ENCODE results near the gene DAGLA.

Gene DAGLA

DNA sequence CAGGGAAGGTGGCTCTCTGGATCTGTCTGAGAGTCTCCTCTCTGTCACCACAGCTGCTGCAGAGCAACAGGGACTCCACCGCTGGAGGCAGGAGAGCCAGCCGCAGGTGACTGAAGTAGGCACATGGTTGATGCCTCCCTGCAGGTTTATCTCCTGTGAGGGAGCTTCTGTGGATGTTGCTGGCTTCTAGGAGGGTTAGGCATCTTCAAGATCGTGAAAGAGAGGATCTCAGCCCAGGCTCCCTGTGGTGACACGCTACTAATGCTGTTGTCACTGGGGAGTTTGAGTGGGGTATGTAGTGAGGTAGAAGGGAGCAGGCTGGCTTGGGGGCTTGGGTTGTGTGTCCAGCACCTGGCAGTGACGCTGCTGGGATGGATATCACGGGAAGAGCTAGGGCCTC lies 34.1 kb downstream of the DAGLA start:
- Histone ChIP-seq H3K36me3 (ENCODE audit: insufficient read depth, low read length) (no peaks in the 10 kb centered on the region), H3K9ac (ENCODE audit: low read length) (no peak overlapping the region), H3K4me1 (ENCODE audit: insufficient read depth, low read length) (peaks cover 14% of the 10 kb centered on the region), H3K4me3 (ENCODE audit: low read depth in 1 of 2, low read length in 2 of 2) (no peak overlapping the region), H3K9me3 (ENCODE audit: low read length) (no peaks in the 10 kb centered on the region), H3K27me3 (ENCODE audit: control insufficient read depth in 1 of 2, insufficient read depth in 2 of 2, low read length in 2 of 2) (no peaks in the 10 kb centered on the region), H3K27ac (ENCODE audit: low read depth, low read length) (no peak overlapping the region)

GRCh38 chr11:61714916-61715315 lies 34.7 kb downstream of the DAGLA start:
- Histone ChIP-seq H3K27me3 (ENCODE audit: control insufficient read depth in 1 of 2, insufficient read depth in 2 of 2, low read length in 2 of 2) (no peaks in the 10 kb centered on the region), H3K9me3 (ENCODE audit: low read length) (no peaks in the 10 kb centered on the region), H3K9ac (ENCODE audit: low read length) (no peak overlapping the region), H3K27ac (ENCODE audit: low read depth, low read length) (no peak overlapping the region), H3K4me1 (ENCODE audit: insufficient read depth, low read length) (peaks cover 14% of the 10 kb centered on the region), H3K36me3 (ENCODE audit: insufficient read depth, low read length) (no peaks in the 10 kb centered on the region), H3K4me3 (ENCODE audit: low read depth in 1 of 2, low read length in 2 of 2) (no peak overlapping the region)

- Histone ChIP-seq H3K4me1 (ENCODE audit: insufficient read depth, low read length) (peaks cover 14% of the 10 kb centered on the region), H3K27ac (ENCODE audit: low read depth, low read length) (no peak overlapping the region), H3K9ac (ENCODE audit: low read length) (no peak overlapping the region), H3K36me3 (ENCODE audit: insufficient read depth, low read length) (no peaks in the 10 kb centered on the region), H3K4me3 (ENCODE audit: low read depth in 1 of 2, low read length in 2 of 2) (no peak overlapping the region), H3K9me3 (ENCODE audit: low read length) (no peaks in the 10 kb centered on the region), H3K27me3 (ENCODE audit: control insufficient read depth in 1 of 2, insufficient read depth in 2 of 2, low read length in 2 of 2) (no peaks in the 10 kb centered on the region)
Measured at GRCh38 chr11:61715867-61716266, 35.7 kb downstream of the DAGLA start.

DNA sequence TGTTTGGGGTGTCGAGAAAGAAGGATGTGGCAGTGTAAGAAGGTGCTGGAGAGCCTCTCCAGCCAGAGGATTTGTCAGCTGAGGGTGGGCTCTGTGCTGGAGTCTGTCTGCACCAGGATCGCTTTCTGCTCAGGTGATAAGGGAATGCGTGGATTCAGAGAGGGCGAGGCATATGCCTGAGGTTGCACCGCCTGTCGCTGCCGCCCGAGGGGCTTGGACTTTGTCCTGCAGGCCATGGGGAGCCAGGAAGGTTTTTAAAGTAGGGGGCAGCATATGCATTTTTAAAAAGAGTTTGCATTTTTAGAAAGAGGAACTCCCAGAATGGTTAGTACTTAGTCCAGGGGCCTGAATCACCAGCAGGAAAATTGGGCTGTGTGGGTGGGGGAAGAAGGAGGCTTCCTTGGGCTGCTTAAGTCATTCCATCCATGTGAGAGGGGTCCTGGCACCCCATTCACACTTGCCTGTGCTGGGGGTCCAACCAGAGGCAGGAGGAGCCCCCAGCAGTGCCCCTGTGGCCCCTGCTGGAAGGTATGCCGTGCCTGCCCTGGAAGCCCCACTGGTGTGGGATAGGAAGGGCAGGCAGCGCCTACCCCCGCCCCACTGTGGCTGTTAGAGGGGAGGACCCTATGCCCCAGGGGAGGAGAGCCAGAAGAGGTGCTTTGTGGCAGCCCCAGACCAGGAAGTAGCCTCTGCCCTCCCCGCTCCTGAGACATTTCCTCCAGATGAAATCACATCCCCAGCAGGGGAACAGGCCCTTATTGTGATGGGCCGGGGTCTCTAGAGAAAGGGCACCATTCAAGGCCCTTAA lies 36.5 kb downstream of the DAGLA start:
- H3K9ac ChIP-seq (ENCODE audit: low read length), result no peak overlapping the region
- H3K36me3 ChIP-seq (ENCODE audit: insufficient read depth, low read length), result no peaks in the 10 kb centered on the region
- H3K9me3 ChIP-seq (ENCODE audit: low read length), result no peaks in the 10 kb centered on the region
- no peaks in the 10 kb centered on the region for H3K27me3 ChIP-seq (ENCODE audit: control insufficient read depth in 1 of 2, insufficient read depth in 2 of 2, low read length in 2 of 2)
- H3K4me1 ChIP-seq (ENCODE audit: insufficient read depth, low read length), result peaks cover 14% of the 10 kb centered on the region
- no peak overlapping the region for H3K27ac ChIP-seq (ENCODE audit: low read depth, low read length)
- H3K4me3 ChIP-seq (ENCODE audit: low read depth in 1 of 2, low read length in 2 of 2), result no peak overlapping the region

GRCh38 chr11:61717286-61718033 lies 37.3 kb downstream of the DAGLA start:
- H3K36me3 ChIP-seq (ENCODE audit: insufficient read depth, low read length), result no peaks in the 10 kb centered on the region
- no peaks in the 10 kb centered on the region for H3K9me3 ChIP-seq (ENCODE audit: low read length)
- peaks cover 10% of the 10 kb centered on the region for H3K4me1 ChIP-seq (ENCODE audit: insufficient read depth, low read length)
- H3K27ac ChIP-seq (ENCODE audit: low read depth, low read length), result no peak overlapping the region
- H3K27me3 ChIP-seq (ENCODE audit: control insufficient read depth in 1 of 2, insufficient read depth in 2 of 2, low read length in 2 of 2), result no peaks in the 10 kb centered on the region
- no peak overlapping the region for H3K9ac ChIP-seq (ENCODE audit: low read length)
- H3K4me3 ChIP-seq (ENCODE audit: low read depth in 1 of 2, low read length in 2 of 2), result peak overlapping the region; percentile 50 to 63

- Histone ChIP-seq H3K27me3 (ENCODE audit: control insufficient read depth in 1 of 2, insufficient read depth in 2 of 2, low read length in 2 of 2) (no peaks in the 10 kb centered on the region), H3K36me3 (ENCODE audit: insufficient read depth, low read length) (no peaks in the 10 kb centered on the region), H3K4me3 (ENCODE audit: low read depth in 1 of 2, low read length in 2 of 2) (peak overlapping the region; percentile 50 to 63), H3K9ac (ENCODE audit: low read length) (peak overlapping the region; percentile 49), H3K27ac (ENCODE audit: low read depth, low read length) (peak overlapping the region; percentile 38), H3K9me3 (ENCODE audit: low read length) (no peaks in the 10 kb centered on the region), H3K4me1 (ENCODE audit: insufficient read depth, low read length) (peaks cover 10% of the 10 kb centered on the region)
Measured at GRCh38 chr11:61718046-61718531, 37.9 kb downstream of the DAGLA start.

GRCh38 chr11:61718621-61719302 lies 38.6 kb downstream of the DAGLA start:
- no peaks in the 10 kb centered on the region for H3K27me3 ChIP-seq (ENCODE audit: control insufficient read depth in 1 of 2, insufficient read depth in 2 of 2, low read length in 2 of 2)
- H3K4me1 ChIP-seq (ENCODE audit: insufficient read depth, low read length), result peaks cover 10% of the 10 kb centered on the region
- no peaks in the 10 kb centered on the region for H3K9me3 ChIP-seq (ENCODE audit: low read length)
- no peaks in the 10 kb centered on the region for H3K36me3 ChIP-seq (ENCODE audit: insufficient read depth, low read length)
- peak overlapping the region; percentile 50 to 63 for H3K4me3 ChIP-seq (ENCODE audit: low read depth in 1 of 2, low read length in 2 of 2)
- no peak overlapping the region for H3K9ac ChIP-seq (ENCODE audit: low read length)
- peak overlapping the region; percentile 38 for H3K27ac ChIP-seq (ENCODE audit: low read depth, low read length)

GRCh38 chr11:61719978-61720377 lies 39.8 kb downstream of the DAGLA start:
- H3K9ac ChIP-seq (ENCODE audit: low read length), result no peak overlapping the region
- H3K36me3 ChIP-seq (ENCODE audit: insufficient read depth, low read length), result no peaks in the 10 kb centered on the region
- H3K4me3 ChIP-seq (ENCODE audit: low read depth in 1 of 2, low read length in 2 of 2), result no peak overlapping the region
- no peaks in the 10 kb centered on the region for H3K27me3 ChIP-seq (ENCODE audit: control insufficient read depth in 1 of 2, insufficient read depth in 2 of 2, low read length in 2 of 2)
- no peak overlapping the region for H3K27ac ChIP-seq (ENCODE audit: low read depth, low read length)
- no peaks in the 10 kb centered on the region for H3K9me3 ChIP-seq (ENCODE audit: low read length)
- H3K4me1 ChIP-seq (ENCODE audit: insufficient read depth, low read length), result peaks cover 10% of the 10 kb centered on the region

GRCh38 chr11:61720597-61720996 lies 40.4 kb downstream of the DAGLA start:
- H3K9me3 ChIP-seq (ENCODE audit: low read length), result no peaks in the 10 kb centered on the region
- peaks cover 4% of the 10 kb centered on the region for H3K36me3 ChIP-seq (ENCODE audit: insufficient read depth, low read length)
- no peak overlapping the region for H3K4me3 ChIP-seq (ENCODE audit: low read depth in 1 of 2, low read length in 2 of 2)
- no peaks in the 10 kb centered on the region for H3K27me3 ChIP-seq (ENCODE audit: control insufficient read depth in 1 of 2, insufficient read depth in 2 of 2, low read length in 2 of 2)
- H3K9ac ChIP-seq (ENCODE audit: low read length), result no peak overlapping the region
- peaks cover 10% of the 10 kb centered on the region for H3K4me1 ChIP-seq (ENCODE audit: insufficient read depth, low read length)
- no peak overlapping the region for H3K27ac ChIP-seq (ENCODE audit: low read depth, low read length)

DNA sequence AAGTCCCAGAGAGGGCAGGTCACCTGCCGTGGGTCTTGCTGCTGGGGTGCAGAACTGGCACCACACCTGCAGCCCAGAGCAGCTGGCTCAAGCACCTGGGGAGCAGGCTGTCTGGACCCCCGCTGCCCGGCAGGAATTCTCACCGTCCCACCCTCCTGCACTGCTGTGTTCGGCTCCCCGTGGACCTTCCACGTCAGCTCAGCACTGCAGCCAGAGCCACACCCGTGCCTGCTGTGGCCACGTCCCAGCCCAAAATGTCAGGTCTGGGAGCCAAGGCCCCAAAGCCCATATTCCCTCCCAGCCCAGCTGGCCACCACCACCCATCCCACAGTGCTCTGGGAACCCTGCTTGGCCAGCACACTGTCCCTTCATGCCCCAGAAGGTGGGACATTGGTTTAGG lies 44.2 kb downstream of the DAGLA start:
- no peak overlapping the region for H3K27ac ChIP-seq (ENCODE audit: low read depth, low read length)
- no peaks in the 10 kb centered on the region for H3K9me3 ChIP-seq (ENCODE audit: low read length)
- H3K9ac ChIP-seq (ENCODE audit: low read length), result no peak overlapping the region
- peaks cover 16% of the 10 kb centered on the region for H3K36me3 ChIP-seq (ENCODE audit: insufficient read depth, low read length)
- no peaks in the 10 kb centered on the region for H3K4me1 ChIP-seq (ENCODE audit: insufficient read depth, low read length)
- no peak overlapping the region for H3K4me3 ChIP-seq (ENCODE audit: low read depth in 1 of 2, low read length in 2 of 2)
- no peaks in the 10 kb centered on the region for H3K27me3 ChIP-seq (ENCODE audit: control insufficient read depth in 1 of 2, insufficient read depth in 2 of 2, low read length in 2 of 2)

- Histone ChIP-seq H3K27me3 (ENCODE audit: control insufficient read depth in 1 of 2, insufficient read depth in 2 of 2, low read length in 2 of 2) (no peaks in the 10 kb centered on the region), H3K36me3 (ENCODE audit: insufficient read depth, low read length) (peaks cover 16% of the 10 kb centered on the region), H3K4me3 (ENCODE audit: low read depth in 1 of 2, low read length in 2 of 2) (no peak overlapping the region), H3K9me3 (ENCODE audit: low read length) (no peaks in the 10 kb centered on the region), H3K4me1 (ENCODE audit: insufficient read depth, low read length) (no peaks in the 10 kb centered on the region), H3K27ac (ENCODE audit: low read depth, low read length) (no peak overlapping the region), H3K9ac (ENCODE audit: low read length) (no peak overlapping the region)
Measured at GRCh38 chr11:61725781-61726231, 45.6 kb downstream of the DAGLA start.

All from muscle layer of colon (tissue), 2 donors.